Stomach (tissue), 9 donors: ENCODE measurements around the gene HPN. TPM values are rescaled to one million over a fixed set of nuclear protein-coding genes. Genes with fewer than 3 reads are reported as not detected.

Source experiments
- DNase-seq, 2 donors: peaks; one replicate each; pipeline versions ENCODE4 v3.0.0 to v3.0.0-alpha.2; 2013 to 2019
- H3K27ac ChIP-seq, 5 donors: fragments of 200-600 bp in 4 of 5; sonication (generic) in 4 of 5; one replicate each; pipeline ENCODE4 v1.5.1; 2013 to 2019; ENCODE audit warnings: mild to moderate bottlenecking in 1 of 5, moderate library complexity in 1 of 5
- H3K27me3 ChIP-seq, 3 donors: fragments of 200-600 bp; sonication (generic); one replicate each; pipeline ENCODE4 v1.5.1; 2017 to 2019; ENCODE audit warnings: mixed run types in 1 of 3
- H3K36me3 ChIP-seq, 4 donors: fragments of 200-600 bp; sonication (generic); 1 replicate in 3 of 4; 2 replicates in 1 of 4; pipeline ENCODE4 v1.5.1; 2016 to 2019
- H3K4me1 ChIP-seq, 4 donors: fragments of 200-600 bp; sonication (generic); one replicate each; pipeline ENCODE4 v1.5.1; 2016 to 2019
- H3K4me3 ChIP-seq, 4 donors: fragments of 200-600 bp; sonication (generic) in 3 of 4; one replicate each; pipeline ENCODE4 v1.5.1; 2016 to 2019; ENCODE audit warnings: mild to moderate bottlenecking in 1 of 4
- H3K9me3 ChIP-seq, 4 donors: fragments of 200-600 bp; sonication (generic); one replicate each; pipeline ENCODE4 v1.5.1; 2016 to 2019
- CTCF ChIP-seq, 7 experiments: fragments of 450-650 bp in 4 of 7; fragments of 200-600 bp in 3 of 7; sonication (generic) in 3 of 7; IDR thresholded peaks; one replicate each; pipeline ENCODE4 v1.5.1; 2016 to 2019; ENCODE audit warnings: antibody characterized with exemption in 7 of 7, control low read depth in 2 of 7, mild to moderate bottlenecking in 1 of 7
- EP300 ChIP-seq: sonication (generic); formaldehyde crosslinking; IDR thresholded peaks from one replicate; pipeline ENCODE4 v1.6.1; 2017; ENCODE audit warnings: antibody characterized with exemption
- POLR2A ChIP-seq, 4 donors: fragments of 450-650 bp; IDR thresholded peaks; one replicate each; pipeline ENCODE4 v1.6.1; 2016; ENCODE audit warnings: antibody characterized with exemption in 4 of 4, control low read depth in 2 of 4, mild to moderate bottlenecking in 1 of 4, moderate library complexity in 1 of 4
- POLR2AphosphoS5 ChIP-seq, 3 donors: sonication (generic); formaldehyde crosslinking; IDR thresholded peaks; one replicate each; pipeline ENCODE4 v1.6.1; 2016; ENCODE audit warnings: antibody characterized with exemption in 3 of 3
- WGBS, 5 donors: extraction: QIAGEN DNeasy Blood & Tissue Kit in 3 of 5; methylation state at CpG; one replicate each; pipeline versions ENCODE4 v1.1.5 to v1.1.7; 2013 to 2018; 5-methylcytosine and 5-hydroxymethylcytosine counted together
- intact Hi-C: fragments of 100-400 bp; cut with DNase I; formaldehyde crosslinking; loops from one replicate; pipeline ENCODE4 v1.15.1; 2023; ENCODE audit warnings: low total_unique reads
- polyA plus RNA-seq, 3 donors: library from polyadenylated mRNA; stranded (reverse); fragments of 200-250 nt; gene quantifications; one replicate each; pipeline ENCODE4 v1.2.3, GENCODE V29; 2013
- total RNA-seq, 5 donors: library from RNA; depleted of rRNA; stranded (reverse); fragments of >200 nt; gene quantifications; one replicate each; pipeline versions ENCODE4 v1.1.0 to v1.2.3, GENCODE V29; 2014 to 2016
- donor health status: healthy with polysubstance abuse.
- donor health status: Bipolar disorder and iron deficiency.
- donor health status: healthy.

Gene HPN
- total and polyA plus RNA-seq, 8 donors = 14.7 to 45.2 (median 28.6) TPM; not detected in 1

- Histone ChIP-seq H3K36me3 (no peaks in the 10 kb centered on the region), H3K27me3 (peaks cover 0 to 25% (median 0%) of the 10 kb centered on the region in 3 donors), H3K27ac (no peak overlapping the region), H3K4me1 (peaks cover 0 to 7% (median 5%) of the 10 kb centered on the region in 4 donors), H3K9me3 (no peaks in the 10 kb centered on the region), H3K4me3 (no peak overlapping the region)
- WGBS, 5 donors = 79 to 88% (median 85%) methylated on average over 9 of the region's 9 CpGs
- TF ChIP-seq EP300 (no peak), POLR2A (IDR thresholded peaks at IDR 0.05) (no peak), POLR2AphosphoS5 (IDR thresholded peaks at IDR 0.05) (no peak), CTCF (IDR thresholded peaks at IDR 0.05) (no peak)
- DNase-seq = no peak
- intact Hi-C loops = no loop called here
Observed at GRCh38 chr19:35053667-35054293, 12.3 kb downstream of the HPN start.

GRCh38 chr19:35054626-35055025 lies 13.1 kb downstream of the HPN start:
- no peak for DNase-seq
- intact Hi-C loops = no loop called here
- H3K9me3 ChIP-seq = no peaks in the 10 kb centered on the region
- no peak overlapping the region for H3K27ac ChIP-seq
- no peak for TF ChIP-seq CTCF (IDR thresholded peaks at IDR 0.05)
- TF ChIP-seq POLR2AphosphoS5 (IDR thresholded peaks at IDR 0.05) = no peak
- TF ChIP-seq EP300 = no peak
- peaks cover 0 to 25% (median 0%) of the 10 kb centered on the region in 3 donors for H3K27me3 ChIP-seq
- no peaks in the 10 kb centered on the region for H3K36me3 ChIP-seq
- WGBS, 5 donors = 74 to 94% (median 90%) methylated on average over 9 of the region's 9 CpGs
- H3K4me3 ChIP-seq = no peak overlapping the region
- H3K4me1 ChIP-seq = no peaks in the 10 kb centered on the region

GRCh38 chr19:35055715-35056179 lies 14.2 kb downstream of the HPN start:
- intact Hi-C loops = no loop called here
- 30 to 59% (median 43%) methylated on average over 3 of the region's 3 CpGs for WGBS, 5 donors

GRCh38 chr19:35056513-35057063 lies 15.1 kb downstream of the HPN start:
- 78 to 89% (median 80%) methylated on average over 5 to 6 of the region's 6 CpGs for WGBS, 5 donors
- no peak for DNase-seq

More at GRCh38 chr19:35055715-35056179, 14.2 kb downstream of the HPN start:
- Histone ChIP-seq H3K36me3 (no peaks in the 10 kb centered on the region), H3K9me3 (no peaks in the 10 kb centered on the region), H3K4me3 (no peak overlapping the region), H3K4me1 (no peaks in the 10 kb centered on the region), H3K27ac (no peak overlapping the region), H3K27me3 (peaks cover 0 to 25% (median 0%) of the 10 kb centered on the region in 3 donors)
- peak in 1 of 2 donors; percentile 61 for DNase-seq
- TF ChIP-seq CTCF (IDR thresholded peaks at IDR 0.05) = peak in 1 of 7 experiments; percentile 9
- no peak for TF ChIP-seq POLR2A (IDR thresholded peaks at IDR 0.05)
- no peak for TF ChIP-seq POLR2AphosphoS5 (IDR thresholded peaks at IDR 0.05)
- TF ChIP-seq EP300 = no peak

More at GRCh38 chr19:35056513-35057063, 15.1 kb downstream of the HPN start:
- Histone ChIP-seq H3K27ac (no peak overlapping the region), H3K4me3 (no peak overlapping the region), H3K27me3 (peaks cover 0 to 25% (median 0%) of the 10 kb centered on the region in 3 donors), H3K9me3 (no peaks in the 10 kb centered on the region), H3K36me3 (no peaks in the 10 kb centered on the region), H3K4me1 (no peaks in the 10 kb centered on the region)
- intact Hi-C loops = no loop called here
- TF ChIP-seq EP300 = no peak
- no peak for TF ChIP-seq POLR2AphosphoS5 (IDR thresholded peaks at IDR 0.05)
- no peak for TF ChIP-seq POLR2A (IDR thresholded peaks at IDR 0.05)
- no peak for TF ChIP-seq CTCF (IDR thresholded peaks at IDR 0.05)
